HG02623 (cell line): ENCODE results near the gene CENPN.

Source experiments
- ATAC-seq: cut with Tn5 transposase; IDR thresholded peaks from one replicate; pipeline ENCODE4 v1.9.1; 2021; ENCODE audit warnings: moderate library complexity; ENCODE audit not compliant: unreplicated experiment

The CENPN gene, protein sequence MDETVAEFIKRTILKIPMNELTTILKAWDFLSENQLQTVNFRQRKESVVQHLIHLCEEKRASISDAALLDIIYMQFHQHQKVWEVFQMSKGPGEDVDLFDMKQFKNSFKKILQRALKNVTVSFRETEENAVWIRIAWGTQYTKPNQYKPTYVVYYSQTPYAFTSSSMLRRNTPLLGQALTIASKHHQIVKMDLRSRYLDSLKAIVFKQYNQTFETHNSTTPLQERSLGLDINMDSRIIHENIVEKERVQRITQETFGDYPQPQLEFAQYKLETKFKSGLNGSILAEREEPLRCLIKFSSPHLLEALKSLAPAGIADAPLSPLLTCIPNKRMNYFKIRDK

DNA sequence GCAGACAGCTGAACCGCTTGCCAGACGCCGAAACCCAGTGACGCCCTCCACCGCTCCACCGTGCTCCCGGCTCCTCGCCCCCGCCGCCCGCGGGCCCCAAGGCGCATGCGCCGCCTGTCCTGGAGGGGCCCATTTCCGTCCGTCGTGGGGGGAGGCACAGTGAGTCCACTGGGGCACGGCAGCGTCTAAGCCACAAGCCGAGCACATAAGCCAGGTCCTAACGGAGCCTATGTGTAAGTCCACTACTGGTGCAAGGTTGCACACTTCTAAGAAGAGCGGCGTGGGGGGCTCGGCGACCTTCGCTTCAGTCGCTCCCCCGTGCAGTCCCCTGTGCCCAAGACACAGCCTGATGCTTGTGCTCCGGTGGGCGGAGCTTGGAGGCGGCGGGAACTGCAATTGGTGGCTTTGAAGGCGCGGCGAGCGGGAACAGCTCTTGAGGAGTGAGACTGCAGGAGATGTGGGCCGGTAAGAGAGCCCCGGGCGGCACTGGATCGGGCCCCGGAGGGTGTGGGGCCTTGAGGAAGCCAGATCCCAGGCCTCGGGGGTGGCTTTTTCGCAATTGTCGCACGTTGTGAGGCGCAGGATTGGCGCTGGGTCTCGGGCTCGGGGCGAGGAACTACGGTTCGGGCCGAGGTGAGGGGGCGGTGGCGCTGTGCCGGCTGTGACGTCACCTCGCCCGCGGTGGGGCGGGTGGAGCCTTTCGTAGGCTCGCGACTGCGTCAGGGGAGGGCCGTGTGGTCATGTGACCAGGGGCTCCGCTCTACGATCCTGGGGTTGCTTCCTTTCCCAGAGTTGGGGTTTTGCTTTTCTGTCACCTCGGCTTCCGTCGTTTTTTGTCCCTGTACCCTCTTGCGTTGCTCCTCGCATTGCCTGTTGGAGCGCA is at the start of gene CENPN, which contains the start of gene CMC2:
Gene CENPN (plus strand): TSS at position 402 of the 883 bp plus-strand sequence. CDS start 4,726 bp downstream, outside the sequence.
Gene CMC2 (minus strand): TSS at position 73 of the 883 bp plus-strand sequence. CDS start 9,491 bp downstream, outside the sequence.
- peak; percentile 80 for ATAC-seq

DNA sequence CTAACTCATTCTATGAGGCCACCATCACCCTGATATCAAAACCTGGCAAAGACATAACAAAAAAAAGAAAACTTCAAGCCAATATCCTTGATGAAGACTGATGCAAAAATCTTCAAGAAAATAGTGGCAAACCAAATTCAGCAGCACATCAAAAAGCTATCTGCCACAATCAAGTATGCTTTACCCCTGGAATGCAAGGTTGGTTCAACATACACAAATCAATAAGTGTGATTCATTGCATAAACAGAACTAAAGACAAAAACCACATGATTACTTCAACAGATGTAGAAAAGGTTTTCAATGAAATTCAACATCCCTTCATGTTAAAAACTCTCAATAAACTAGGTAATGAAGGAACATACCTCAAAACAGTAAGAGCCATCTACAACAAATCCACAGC is 48.7 kb upstream of the CENPN start:
- no peak for ATAC-seq

DNA sequence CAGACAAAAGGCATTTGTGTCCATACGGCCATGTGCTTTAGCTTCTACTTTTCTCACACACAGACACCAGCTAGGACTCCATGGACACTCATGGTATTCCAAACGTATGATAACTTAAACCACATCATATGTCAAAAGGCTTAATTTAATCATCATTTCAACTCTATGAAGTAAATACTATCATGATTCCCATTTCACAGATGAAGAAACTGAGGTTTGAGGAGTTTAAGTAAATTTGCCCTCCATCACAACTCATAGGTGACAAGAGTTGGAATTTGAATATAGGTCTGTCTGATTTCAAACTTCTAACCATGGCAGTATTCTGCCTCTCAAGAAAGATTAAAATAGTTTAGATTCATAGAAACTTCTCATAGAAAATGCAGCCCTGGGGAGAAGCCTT is 44.1 kb upstream of the CENPN start:
- ATAC-seq: no peak

DNA sequence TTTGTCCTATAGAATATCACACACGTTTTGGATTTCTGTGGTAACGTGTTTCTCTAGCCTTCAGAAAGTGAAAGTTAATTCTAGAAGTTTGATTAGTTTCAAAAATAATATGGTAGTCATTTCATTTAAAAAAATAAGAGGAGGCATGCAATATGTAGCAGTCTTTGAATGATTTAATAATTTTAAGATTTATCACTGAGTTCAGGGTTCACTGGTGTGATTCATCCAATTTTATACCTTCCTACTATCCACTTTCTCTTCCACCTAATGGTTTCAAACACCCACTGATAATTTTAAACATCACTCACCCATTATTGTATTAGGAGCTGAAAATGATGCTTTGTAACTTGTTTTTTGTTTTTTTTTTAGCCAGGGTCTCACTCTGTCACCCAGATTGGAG is 42.7 kb upstream of the CENPN start:
- no peak for ATAC-seq

DNA sequence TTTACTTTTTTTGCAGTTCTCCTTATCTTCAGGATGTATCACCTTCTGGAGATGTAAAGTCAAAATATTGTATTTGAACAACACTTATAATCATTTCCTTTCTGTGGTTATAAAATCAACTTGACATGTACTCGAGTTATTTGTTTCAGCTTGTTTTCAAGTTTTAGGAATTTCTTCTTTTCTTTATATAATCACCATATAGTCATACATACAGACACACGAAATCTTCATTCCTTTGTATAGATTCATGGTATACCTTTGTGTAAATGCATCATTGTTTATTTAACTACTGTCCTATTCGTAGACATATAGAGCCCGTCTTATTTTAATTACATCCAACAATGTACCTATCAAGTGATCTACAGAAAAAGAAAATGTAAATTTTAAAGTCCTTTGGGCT is 40.4 kb upstream of the CENPN start:
- no peak for ATAC-seq

DNA sequence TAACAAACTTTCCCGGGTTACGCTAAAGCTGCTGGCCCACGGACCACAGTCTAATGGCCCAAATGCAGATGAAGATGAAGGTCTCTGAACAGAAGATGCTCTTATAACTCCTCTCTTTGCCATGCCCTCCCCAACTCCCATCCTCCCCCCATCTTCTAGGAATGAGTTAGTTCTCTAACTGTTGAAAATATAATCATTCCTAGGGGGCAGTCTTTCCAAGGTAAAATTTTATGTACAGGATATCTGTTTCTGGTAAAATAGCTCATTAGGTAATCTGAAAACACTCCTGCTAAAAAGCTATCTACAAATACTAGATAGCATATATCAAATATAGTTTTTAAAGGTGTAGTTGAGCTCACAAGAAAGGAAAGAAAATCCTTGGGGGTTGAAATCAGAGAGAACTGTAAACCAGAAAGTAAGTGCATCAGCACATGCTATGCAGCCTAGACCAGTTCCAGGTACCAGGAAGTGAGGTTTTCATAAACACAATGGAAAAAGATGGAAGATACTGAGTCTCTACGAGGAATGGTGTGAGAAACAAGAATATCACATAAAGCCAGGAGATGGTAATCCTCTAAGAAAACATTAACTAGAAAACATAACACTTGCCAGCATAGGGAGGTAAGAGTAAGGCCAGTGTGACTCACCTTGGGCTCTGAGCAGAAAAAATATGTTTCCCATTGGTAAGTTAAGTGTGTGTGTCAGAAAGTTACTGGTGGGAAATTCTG is 38.5 kb upstream of the CENPN start:
- ATAC-seq: no peak

DNA sequence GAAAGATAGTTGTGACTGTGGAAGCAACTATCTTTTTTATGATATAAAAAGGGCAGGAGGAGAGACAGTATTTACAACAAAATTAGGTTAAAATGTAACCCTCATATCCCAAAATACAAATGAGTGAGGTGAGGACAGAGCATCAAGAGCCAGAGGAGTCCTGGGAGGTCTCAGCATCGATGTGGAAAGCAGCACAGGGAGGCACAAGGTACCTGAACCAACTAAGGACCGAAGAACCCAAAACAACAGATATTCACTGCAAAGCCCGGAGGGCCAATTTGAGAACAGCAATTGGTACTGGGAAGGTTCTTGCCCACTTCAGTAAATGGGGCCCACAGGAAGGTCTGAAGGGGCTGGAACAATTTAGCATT is 37.9 kb upstream of the CENPN start:
- no peak for ATAC-seq

DNA sequence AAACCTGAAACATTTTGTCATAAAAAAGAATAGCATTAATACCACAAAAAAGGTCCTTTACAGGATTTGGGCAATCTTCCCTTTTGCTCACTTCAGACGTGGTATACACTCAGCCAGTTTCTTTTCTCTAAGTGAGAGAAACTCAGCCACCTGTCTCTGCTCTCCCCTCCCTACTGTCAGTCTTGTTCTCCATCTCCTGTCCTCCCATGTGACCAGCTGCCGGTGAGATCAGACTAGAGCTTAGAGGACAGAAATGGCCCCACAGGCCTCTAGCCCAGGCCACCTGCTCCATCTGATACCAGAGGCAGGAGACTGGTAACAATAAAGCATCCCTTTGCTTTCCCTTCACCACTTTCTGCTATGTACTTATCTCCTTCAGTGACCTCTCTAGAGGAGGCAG is 35.2 kb upstream of the CENPN start:
- ATAC-seq: peak; percentile 70

DNA sequence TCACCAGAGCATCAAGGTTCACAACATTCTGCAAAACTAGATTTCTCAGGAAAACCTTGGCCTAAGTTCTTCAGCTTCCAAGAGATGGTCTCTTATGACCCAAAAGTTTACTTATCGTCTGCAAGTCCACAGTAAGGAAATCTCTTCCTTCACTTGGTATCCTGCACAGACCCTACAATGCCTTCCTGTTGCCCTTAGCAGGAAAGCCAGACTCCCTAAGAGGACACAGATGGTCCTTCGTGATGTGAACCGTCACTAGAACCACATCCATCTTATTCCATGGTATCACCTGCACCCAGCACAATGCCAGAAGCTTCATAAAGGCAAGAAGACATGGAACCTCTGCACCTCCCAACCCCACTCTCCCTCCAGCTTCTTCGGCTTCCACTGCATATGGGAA is 34.4 kb upstream of the CENPN start:
- no peak for ATAC-seq

DNA sequence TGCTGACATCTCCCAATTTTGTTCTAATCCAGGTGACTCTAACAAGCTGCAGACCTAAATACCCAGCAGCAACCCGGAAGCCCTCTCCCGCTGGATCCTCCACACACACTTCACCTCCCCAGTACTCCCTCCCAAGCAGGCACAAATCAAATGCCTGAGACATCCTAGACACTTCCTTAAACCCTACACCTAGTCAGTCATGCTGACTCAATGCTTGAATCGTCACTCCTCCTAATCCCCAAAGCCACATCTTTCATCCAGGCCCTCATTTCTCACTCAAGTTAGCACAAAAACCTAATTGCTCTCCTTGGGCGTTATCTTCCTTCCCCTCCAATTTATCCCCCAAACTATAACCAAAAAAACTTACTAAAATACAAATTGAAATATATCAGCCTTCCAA is 33.0 kb upstream of the CENPN start:
- ATAC-seq: no peak

DNA sequence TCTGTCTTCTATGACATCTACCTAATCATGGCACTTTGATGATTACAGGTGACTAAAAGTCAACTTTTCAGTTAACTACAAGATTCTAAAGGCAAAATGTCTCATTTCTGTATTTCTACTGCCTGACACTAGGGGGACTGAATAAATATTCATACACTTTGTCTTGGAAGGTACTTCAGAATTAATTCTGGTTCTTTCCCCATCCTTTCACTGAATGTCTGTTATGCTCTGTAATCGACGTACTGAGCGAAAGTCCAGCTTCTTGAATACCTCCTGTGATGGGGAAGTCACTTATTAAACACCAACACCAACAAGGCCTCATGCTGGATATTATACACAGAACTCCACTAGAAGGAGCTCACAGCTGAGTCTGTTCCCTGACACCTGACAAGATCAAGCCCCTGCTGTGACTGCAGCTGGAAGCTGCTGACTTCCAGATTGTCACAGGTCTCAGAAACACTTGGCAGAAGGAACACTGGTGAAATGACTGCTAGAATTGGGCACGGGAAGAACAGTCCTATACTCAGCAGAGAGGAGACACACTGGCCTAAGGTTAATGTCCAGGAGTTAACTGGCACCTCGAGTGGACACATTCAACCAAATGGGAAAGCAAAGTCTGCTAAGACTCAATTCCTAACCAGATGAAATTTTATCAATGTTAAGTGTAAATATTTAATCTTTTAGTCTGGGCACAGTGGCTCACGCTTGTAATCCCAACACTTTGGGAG is 32.2 kb upstream of the CENPN start:
- no peak for ATAC-seq

DNA sequence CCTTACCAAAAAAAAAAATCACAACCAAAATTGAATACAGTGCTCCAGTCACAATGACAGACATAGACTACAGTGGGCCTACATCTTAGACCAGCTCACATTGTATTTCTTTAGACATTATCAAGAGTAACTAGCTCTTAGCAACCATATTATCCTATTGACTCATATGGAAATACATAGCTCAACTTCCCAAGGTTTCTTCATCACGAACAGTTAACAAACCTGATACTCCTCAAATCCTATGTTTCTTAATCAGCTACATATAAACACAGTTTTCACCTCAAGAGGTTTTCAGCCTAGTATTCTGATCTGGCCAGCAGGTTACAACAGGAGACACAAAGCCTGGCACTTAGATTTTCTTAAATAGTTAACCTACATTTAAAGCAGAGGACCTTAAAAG is 30.1 kb upstream of the CENPN start:
- no peak for ATAC-seq

DNA sequence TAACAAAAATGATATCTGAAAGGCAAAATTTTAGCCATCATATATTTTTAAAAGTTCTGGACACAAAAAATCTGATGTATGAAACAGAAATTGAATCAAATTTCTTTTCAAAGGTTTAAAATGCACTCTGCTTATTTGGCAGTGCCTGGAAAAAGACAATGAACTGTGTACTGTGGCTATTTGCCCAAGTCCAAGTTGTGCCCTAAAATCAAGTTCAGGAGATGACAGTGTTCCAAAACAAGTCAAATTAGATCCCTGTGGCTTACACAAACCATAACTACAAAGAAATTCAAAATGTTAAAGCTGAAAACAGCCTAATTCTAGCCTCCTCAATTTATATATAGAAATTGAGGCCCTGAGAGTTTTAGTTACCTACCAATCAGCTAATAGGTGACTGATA is 25.9 kb upstream of the CENPN start:
- ATAC-seq: no peak

DNA sequence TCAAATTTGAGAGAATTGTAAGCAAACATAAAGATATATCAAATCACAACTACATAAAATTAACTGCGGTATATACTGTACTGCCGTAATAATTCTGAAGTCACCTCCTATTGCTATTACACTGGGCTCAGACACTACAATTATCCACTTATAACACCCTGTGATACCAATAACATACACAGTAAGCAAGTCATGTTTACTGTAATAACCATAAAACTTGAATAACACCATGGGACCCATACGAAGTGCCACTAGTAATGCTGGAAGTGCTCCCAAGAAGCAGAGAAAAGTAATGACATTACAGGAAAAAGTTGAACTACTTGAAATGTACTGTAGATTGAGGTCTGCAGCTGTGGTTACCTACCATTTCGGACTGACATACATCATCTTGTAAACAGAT is 24.4 kb upstream of the CENPN start:
- ATAC-seq: no peak

DNA sequence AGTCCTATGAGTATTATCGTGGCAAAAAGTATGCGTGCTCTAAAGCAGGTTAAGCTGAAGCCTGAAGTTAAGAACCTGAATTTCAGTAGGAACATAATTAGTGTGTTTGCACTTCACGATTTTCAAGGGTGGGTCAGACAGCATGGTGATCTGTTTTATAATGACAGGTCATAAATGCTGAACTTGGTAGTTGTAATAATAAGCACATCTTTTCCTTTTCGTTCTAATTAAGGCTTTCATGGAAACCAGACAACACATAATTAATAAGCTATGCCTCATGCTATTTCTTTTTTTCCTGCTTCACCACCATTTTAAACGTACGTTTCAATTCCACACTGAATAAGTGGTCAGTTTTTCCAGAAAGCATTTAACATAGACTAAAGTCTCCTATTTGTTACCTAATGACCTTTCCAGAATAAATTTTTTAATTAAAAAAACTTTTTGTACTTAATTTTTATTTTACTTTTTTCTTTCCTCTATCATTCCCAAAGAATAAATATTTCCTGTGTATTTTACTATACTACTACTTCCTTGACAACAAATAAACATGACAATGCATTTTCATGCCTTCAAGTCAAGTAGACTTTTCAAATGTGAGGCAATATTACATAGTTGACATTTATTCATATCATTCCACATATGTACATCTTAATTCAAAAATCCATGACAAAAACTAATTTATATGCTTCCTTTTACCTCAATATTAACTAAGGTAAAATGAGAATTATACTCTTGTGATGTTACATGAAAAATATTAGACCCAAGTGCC is 22.7 kb upstream of the CENPN start:
- ATAC-seq: no peak

DNA sequence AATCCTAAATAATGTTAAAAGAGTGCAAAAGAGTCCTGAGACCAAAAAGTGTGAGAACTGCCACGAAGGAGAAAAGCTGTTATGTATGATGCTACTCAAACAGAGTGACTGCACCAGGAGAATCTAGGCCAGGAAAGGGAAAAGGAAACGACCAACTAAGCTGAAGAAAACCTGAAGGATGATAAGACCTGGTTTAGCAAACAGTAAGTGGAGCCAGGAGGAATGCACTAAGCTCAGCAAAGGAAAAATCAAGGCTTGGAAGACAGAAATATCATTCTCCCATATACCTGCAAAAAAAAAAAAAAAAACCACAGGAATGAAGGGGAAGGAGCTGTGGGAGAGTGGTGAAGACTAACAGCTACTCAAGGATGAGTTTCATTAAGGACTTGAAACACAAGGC is 21.4 kb upstream of the CENPN start:
- ATAC-seq: no peak

DNA sequence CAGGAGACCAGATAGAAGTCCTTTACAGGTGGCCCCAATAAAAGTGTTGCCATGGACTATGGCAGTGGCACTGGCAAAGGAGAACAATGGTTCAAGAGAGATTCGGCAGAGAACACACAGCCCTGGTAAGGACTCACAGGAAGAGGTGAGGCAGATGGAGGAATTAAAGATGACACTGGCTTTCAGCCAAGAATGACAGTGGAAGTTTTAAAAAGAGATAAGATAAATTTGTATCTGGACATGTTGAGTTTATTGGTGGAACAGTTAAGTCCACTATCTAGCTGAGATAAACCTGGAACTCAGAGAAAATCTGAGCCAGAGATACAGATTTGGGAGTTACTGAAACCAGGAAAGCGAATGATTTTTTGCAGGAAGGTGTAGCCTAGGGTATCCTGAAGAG is 20.5 kb upstream of the CENPN start:
- no peak for ATAC-seq

DNA sequence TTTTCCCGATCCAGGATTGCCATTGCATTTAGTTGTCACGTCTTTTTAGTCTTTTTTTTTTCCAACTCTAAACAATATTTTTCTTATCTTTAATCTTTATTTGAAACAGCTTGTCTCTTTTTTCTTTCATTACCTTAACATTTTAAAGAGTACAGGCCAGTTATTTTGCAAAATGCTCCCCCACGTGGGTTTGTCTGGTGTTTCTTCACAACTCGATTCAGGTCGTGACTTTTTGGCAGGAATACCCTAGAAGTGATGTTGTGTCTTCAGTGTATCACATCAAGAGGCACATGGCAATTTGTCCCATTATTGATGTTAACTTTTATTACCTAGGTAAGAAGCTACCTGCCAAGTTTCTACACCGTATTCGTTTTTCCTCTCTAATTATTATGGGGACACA is 18.3 kb upstream of the CENPN start:
- ATAC-seq: no peak

DNA sequence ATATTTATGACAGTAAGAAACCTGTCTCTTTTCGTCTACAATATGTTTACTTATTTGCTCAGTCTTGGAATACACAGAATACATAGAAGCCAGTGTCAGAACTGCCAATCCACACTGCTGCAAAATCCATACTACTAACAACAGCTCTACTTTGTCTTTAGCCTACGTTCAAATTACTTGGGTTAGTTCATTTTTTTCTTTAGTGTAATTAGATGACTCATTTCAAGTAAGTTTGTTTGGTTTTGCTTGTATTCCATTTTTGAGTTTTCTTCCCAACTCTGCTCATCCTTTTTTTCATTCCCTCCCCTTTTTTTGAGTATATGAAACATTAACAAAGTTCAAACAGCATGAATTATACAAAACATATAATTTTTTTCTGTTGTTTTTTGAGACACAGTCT is 17.2 kb upstream of the CENPN start:
- no peak for ATAC-seq

DNA sequence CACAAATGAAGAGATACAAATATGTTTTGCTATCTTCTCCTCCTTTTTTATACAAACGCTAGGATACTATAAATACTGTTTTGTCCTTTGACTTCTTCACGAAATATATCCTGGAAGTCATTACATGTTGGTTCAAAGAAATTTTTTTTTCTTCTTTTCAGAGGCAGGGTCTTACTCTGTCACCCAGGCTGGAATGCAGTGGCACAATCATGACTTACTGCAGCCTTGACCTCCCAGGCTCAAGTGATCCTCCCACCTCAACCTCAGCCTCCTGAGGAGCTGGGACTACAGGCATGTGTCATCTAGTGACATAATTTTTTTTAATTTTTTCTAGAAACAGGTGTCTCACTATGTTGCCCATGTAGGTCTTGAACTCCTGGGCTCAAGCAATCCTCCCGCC is 16.4 kb upstream of the CENPN start:
- no peak for ATAC-seq
